Bone marrow (tissue), 2 donors: Measurements from ENCODE around the gene MPRIP.
"Not testable (repeated sequence)": the region's sequence is repeated elsewhere in the genome, so short reads cannot be mapped to it uniquely, and the experiment has no call there.

Experiments used
- DNase-seq, 2 donors: peaks; one replicate each; lab custom pipeline; 2025; lab: John Stamatoyannopoulos, UW

The MPRIP gene

DNA sequence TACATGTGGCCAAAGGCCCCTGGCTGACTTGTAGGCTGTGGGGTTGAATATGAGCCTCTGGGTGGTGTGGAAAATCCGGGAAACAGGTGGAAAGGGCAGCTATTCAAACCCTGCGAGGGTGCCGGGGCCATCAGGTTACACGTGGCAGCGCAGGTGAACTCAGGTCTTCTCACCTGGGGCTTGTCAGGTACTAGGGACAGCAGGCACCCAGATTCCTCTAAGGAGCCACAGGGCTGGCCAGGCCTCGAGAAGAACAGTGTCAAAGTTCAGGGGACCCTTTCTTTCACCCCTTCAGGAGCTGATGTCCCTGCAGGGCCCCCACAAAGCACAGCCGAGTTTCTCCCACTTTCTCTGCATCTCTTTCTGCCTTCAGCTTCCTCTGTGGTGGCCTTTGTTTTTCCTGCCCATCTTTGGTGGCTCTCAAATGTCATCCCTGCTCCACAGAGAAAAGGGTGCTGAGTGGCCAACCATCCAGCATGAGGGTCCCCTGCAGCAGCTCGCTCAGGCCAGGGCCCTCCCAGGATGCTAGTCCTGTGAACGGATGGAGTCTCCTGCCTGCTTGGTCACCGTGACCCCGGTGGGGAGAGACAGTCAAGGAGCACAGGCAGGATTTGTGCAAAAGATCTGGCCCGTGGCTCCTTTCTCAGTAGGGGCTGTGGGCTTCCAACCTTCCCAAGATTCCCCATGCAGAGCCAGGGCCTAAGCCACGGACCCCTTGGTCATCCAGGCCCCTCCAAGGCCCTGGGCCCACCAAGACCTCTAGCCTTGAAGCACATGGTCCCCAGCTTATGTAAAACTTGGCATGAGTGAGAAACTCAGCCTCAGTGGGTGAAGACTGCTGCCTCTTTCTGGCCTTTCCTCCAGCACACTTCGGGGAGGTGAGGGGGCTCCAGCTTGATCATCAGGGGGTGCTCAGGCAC is 28.2 kb upstream of the MPRIP start:
- DNase-seq: not testable (repeated sequence)

GRCh38 chr17:17014748-17015124 is 27.5 kb upstream of the MPRIP start:
- not testable (repeated sequence) for DNase-seq

DNA sequence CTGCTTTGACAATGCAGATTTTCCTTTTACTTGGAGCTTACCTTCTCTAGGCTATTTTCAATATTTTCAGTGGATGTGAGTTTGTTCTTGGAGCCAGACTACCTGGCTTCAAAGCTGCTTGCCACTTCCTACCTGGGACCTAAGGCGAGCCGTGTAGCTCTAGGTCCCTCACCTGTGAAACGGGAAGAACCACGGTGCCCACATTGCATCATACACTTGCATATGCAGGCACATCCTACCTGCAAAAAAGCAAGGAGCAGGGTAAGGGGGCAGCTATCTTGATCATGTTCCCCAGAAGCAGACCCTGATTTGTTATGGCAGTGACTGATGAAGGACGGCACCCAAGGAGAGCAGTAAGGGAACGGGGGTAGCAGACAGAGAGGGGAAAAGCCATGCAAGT is 27.0 kb upstream of the MPRIP start:
- no peak for DNase-seq

- peak in 1 of 2 donors; percentile 64 for DNase-seq
Observed at GRCh38 chr17:17016199-17017197, 25.8 kb upstream of the MPRIP start.

DNA sequence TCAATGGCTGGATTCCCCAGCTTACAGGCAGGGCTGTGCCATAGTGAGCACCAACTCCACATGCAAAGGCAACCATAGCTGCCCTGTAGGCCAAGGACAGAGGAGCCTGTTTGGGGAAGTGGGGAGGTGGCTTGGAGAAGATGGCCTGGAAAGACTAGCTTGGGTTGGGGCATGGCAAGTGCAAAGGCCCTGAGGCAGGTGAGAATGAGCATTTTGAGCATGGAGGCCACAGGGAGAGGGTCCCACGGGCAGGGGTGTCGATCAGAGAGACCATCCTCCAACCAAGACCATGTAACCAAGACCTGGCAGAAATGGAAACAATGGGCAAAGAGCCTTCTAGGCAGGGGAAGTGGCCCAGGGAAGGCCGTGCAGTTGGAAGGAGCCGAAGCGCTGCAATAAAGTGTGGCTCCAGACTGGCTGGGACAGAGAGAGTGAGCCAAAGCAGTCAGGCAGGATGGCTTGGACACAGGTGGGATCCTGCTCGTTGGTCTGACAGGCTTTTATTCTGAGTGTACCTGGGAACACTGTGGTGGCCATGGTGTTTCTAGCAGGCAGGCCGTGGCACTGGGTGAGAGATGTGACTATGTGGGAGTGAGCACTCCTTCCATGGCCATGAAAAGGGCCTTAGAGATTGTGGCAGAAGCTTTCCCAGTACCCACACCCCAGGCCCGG is 24.8 kb upstream of the MPRIP start:
- DNase-seq: no peak

DNA sequence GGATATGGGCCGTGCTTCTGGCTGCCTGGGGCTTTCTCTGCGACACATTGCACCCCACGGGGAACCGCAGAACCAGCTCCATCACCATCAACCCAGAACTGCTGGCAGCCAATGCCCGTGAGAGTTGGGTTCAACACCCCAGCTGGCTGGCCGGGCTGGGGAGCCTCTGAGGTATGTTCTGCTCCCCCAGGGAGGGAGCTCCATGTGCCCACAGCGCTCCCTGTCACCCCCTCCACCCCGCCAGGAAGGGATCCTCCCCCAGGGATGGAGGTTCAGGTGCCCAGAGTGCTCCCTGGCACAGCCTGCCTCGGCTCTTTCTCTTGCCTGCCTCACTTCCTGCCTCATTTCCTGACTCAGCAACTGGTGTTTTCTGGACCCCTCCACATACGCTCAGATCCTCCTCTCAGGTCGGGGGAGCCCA is 24.2 kb upstream of the MPRIP start:
- DNase-seq: no peak

GRCh38 chr17:17018612-17019429 is 23.4 kb upstream of the MPRIP start:
- no peak for DNase-seq

- DNase-seq: no peak
Observed at GRCh38 chr17:17019430-17019762, 22.9 kb upstream of the MPRIP start.

DNA sequence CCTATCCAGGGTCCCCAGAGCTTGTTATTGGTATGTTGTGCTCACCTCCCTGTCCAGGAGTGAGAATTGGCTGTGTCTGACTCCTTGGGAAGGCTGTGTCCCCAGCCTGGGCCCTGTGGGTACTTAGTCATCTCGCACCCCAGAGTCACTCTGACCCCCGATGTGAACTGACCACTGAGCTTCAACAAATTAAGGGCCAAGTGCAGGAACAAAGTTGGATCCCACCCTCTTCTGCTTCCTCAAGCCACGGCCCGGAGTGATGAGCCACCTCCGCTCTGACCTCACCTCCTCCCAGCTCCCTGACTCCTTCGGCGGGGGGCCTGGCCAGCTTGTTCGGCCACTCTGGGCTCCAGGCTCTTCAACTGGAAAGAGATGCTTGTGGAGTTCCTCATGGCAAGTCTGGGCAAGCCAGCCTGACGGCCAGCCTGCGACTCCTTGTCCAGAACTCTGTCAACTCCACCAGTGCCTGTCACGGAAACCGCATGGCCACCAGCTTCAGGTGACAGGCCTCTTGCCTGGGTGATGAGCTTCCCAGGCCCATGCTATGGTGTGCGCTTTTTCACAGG is 22.3 kb upstream of the MPRIP start:
- no peak for DNase-seq

- DNase-seq: no peak
Observed at GRCh38 chr17:17020821-17021193, 21.4 kb upstream of the MPRIP start.

DNA sequence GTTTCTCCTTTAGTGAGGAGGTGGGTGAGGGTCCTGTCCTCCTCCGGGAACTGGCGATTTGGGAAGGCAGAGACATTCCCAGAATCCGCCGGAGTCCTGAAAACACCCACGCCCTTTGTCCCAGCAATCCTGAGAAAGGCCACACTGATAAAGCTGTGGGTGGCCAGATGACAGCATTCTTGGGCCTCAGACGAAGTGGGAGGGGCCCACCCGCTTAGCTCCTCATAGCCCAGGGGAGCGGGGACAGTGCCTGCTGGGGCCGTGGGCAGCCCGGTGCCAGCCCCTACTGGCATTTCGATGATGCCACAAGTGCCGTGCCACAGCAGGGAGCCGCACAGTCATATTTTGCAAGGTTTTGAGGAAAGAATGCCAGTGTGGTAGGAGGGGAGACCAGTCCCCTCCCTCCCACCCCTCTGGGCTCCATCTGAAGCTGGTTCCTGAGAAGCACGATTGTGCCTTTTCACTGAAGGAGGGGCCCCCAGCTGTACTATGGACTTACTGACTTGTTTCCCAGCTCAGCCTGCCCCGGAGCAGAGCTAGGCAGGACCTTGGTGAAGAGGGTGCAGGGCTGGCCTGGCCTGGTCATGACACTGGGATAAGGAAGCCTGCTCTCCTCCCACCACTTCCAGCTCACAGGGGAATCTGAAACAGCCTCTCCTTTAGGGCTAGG is 20.9 kb upstream of the MPRIP start:
- DNase-seq: no peak

DNA sequence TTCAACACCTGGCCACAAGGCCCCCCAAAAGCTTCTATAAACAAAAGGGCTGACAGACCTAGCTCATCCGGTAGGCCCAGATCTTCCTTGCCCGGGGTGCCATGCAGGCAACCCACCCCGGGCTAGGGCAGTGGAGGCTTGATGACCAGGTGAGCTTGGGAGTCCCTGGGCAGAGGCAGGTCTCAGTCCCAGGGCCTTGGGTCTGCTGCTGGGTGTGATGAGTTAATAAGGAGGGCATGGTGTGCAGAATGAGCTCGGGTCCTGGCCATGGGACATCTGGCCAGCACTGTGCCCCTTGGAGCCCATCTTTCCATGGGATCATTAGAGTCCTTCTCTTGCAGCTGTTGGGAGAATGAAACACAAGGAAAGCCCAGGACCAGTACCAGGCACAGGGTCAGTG is 20.2 kb upstream of the MPRIP start:
- no peak for DNase-seq

GRCh38 chr17:17022456-17022855 is 19.8 kb upstream of the MPRIP start:
- DNase-seq: no peak

GRCh38 chr17:17024778-17025300 is 17.4 kb upstream of the MPRIP start:
- DNase-seq: no peak

- no peak for DNase-seq
Observed at GRCh38 chr17:17025621-17026020, 16.6 kb upstream of the MPRIP start.

DNA sequence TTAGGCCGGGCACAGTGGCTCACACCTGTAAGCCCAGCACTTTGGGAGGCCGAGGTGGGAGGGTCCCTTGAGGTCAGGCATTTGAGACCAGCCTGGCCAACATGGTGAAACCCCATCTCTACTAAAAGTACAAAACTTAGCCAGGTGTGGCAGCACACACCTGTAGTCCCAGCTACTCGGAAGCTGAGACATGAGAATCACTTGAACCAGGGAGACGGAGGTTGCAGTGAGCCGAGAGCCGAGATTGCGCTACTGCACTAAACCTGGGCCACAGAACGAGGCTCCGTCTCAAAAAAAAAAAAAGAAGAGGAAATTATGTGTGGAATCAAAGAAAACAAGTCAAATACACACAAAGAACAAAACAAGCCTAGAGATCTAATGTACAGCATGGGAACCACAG is 16.1 kb upstream of the MPRIP start:
- DNase-seq: no peak

DNA sequence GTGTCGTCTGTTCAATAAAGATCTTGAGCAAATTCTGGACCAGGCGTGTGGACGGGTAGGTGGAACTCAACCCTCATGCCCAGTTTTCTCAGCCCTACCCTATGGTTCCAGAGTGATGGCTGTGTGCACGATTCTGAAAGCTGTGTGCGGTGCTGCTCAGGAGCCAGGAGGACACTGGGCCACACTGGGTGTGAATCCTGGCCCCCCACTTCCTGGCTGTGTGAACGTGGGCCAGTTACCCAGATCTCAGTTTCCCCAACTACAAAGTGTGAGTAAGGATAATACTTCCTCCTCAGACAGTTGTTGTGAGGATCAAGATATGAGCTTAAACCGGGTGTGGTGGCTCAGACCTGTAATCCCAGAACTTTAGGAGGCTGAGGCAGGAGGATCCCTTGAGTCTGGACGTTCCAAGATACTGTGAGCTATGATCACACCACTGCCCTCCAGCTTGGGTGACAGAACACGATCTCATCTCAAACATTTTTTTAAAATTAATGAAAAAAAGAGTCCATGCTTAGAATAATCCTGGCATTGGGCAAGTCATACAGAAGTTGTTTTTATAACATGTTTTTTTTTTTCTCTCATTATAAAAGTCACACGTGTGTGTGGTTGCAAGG is 14.7 kb upstream of the MPRIP start:
- DNase-seq: no peak

DNA sequence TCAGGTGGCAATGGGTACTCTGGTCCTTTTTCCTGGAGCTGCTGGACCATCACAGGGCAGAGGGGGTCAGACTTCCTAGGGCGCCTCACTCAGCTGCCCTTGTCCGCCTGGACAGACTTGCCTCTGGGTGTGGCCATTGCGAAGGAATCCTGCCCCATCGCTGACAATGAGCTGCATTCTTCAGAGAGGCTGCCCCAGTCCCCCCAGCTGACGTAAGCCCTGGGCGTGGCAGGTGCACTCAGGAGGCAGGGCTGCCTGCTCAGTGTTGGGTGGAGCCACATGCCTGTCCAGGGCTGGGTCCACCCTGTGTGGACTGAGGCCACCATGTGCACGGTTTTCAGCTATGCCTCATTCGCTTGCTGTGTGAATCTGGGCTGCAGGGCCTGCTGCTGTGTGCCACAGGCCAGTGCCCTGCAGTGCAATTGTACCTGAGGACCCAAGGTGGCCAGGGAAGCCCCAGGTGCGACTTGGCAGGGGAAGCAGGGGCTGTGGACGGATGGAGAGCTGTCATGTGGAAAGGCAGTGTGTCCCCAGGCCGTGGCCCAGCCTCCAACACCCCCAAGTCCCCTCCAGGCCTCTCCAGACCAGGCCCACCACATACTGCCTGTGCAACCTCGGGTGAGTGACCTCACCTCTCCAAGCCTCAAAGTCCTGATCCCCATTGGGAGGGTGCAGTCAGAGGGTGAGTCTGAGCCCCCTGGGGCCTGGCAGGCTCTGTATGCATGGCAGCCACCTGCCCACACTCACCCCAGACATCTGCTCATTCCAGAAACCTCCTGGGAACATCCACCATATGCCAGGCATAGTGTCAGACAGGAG is 14.0 kb upstream of the MPRIP start:
- no peak for DNase-seq
